Caco-2 (cell line): Measurements from ENCODE around the gene STPG1. TPM values are rescaled to one million over a fixed set of nuclear protein-coding genes. Genes with fewer than 3 reads are reported as not detected.

Experiments
- BruUV-seq: library from RNA; stranded (reverse); fragments of 400-500 nt; replicated peaks from 2 replicates; lab custom pipeline; 2021; lab: Mats Ljungman, UMichigan
- CTCF ChIA-PET: fragments of 300-600 bp; sonication (Branson Sonifier 250); formaldehyde crosslinking; loops from one replicate; lab custom pipeline; 2022; ENCODE audit warnings: antibody characterized with exemption; lab: Charles Lee
- POLR2A ChIA-PET: fragments of 300-600 bp; sonication (Branson Sonifier 250); formaldehyde crosslinking; loops from one replicate; lab custom pipeline; 2022; ENCODE audit warnings: antibody characterized with exemption; lab: Charles Lee
- DNase-seq, 2 experiments: peaks; one replicate each; pipeline versions ENCODE4 v3.0.0 to v3.0.0-alpha.2; 2020 to 2022
- H3K27me3 ChIP-seq: replicated peaks from 2 replicates; pipeline ENCODE4 v1.6.0; 2011; ENCODE audit warnings: low read length; ENCODE audit not compliant: control insufficient read depth, insufficient read depth
- H3K36me3 ChIP-seq: 2 replicates; pipeline ENCODE4 v1.5.1; 2011; ENCODE audit warnings: low read length; ENCODE audit not compliant: control insufficient read depth, insufficient read depth
- H3K4me1 ChIP-seq: fragments of 250-450 bp; sonication (Bioruptor Pico); 2 replicates; pipeline ENCODE4 v1.5.1; 2020; ENCODE audit warnings: mild to moderate bottlenecking
- H3K4me3 ChIP-seq: 2 replicates; pipeline ENCODE4 v1.5.1; 2011; ENCODE audit warnings: low read depth, mild to moderate bottlenecking, control low read depth, low read length
- H3K9me3 ChIP-seq: fragments of 250-450 bp; sonication (Bioruptor Pico); 2 replicates; pipeline ENCODE4 v1.5.1; 2020; ENCODE audit warnings: mild to moderate bottlenecking, moderate library complexity
- H3K27ac Mint-ChIP-seq: one replicate; pipeline ENCODE4 v1.8.0; 2022; ENCODE audit warnings: mixed read lengths; ENCODE audit not compliant: unreplicated experiment
- H3K27me3 Mint-ChIP-seq: one replicate; pipeline ENCODE4 v1.8.0; 2022; ENCODE audit warnings: mixed read lengths; ENCODE audit not compliant: insufficient read depth, unreplicated experiment
- H3K36me3 Mint-ChIP-seq: one replicate; pipeline ENCODE4 v1.8.0; 2022; ENCODE audit warnings: mild to moderate bottlenecking, mixed read lengths; ENCODE audit not compliant: insufficient read depth, unreplicated experiment
- H3K4me1 Mint-ChIP-seq: one replicate; pipeline ENCODE4 v1.8.0; 2022; ENCODE audit warnings: low read depth, mixed read lengths; ENCODE audit not compliant: unreplicated experiment
- H3K4me3 Mint-ChIP-seq: one replicate; pipeline ENCODE4 v1.8.0; 2022; ENCODE audit warnings: mild to moderate bottlenecking, moderate library complexity, mixed read lengths; ENCODE audit not compliant: unreplicated experiment
- H3K9me3 Mint-ChIP-seq: one replicate; pipeline ENCODE4 v1.8.0; 2022; ENCODE audit warnings: mixed read lengths; ENCODE audit not compliant: unreplicated experiment
- intact Hi-C: fragments of 100-400 bp; cut with micrococcal nuclease; formaldehyde crosslinking; loops from one replicate; pipeline ENCODE4 v1.10.0; 2022; ENCODE audit not compliant: unreplicated experiment
- total RNA-seq: library from RNA; stranded (reverse); gene quantifications from 2 replicates; pipeline ENCODE4 v1.2.3, GENCODE V29; 2022
- TF ChIP-seq, protein P1 (sequence below), 2 experiments: fragments of 200-600 bp in 1 of 2; IDR thresholded peaks; 1 replicate in 1 of 2; 2 replicates in 1 of 2; pipeline versions ENCODE4 v1.5.1 to v1.8.0; 2011 to 2022; ENCODE audit warnings: antibody characterized with exemption in 1 of 2, control low read depth in 1 of 2, inconsistent platforms in 1 of 2, low read depth in 1 of 2, low read length in 1 of 2, mild to moderate bottlenecking in 1 of 2, moderate library complexity in 1 of 2; ENCODE audit not compliant: insufficient read depth in 1 of 2, severe bottlenecking in 1 of 2, unreplicated experiment in 1 of 2

STPG1 gene
- total RNA-seq, 1 experiment from 2014 or later: 8.6 TPM

DNA sequence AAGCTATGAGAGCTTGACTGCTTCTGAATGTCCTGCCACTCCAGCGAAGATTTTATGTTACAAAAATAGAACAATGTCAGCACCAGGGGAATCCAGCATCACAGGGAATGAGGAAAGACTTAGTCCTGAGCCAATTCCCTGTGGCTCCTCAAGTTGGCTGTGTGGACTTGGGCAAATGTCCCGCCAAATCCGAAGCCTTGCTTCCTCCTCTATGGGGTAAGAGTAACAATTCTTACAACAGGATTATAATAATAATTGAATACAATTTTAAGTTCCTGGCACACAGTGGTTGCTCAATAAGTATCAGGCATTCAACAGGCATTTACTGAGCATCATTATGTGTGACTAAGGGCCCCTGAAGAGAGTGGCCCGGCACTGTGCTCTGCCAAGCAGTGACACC is 44.4 kb downstream of the STPG1 start:
- DNase-seq: no peak
- no peaks in the 10 kb centered on the region for H3K4me1 Mint-ChIP-seq
- ChIA-PET POLR2A (no interaction called here), CTCF (no interaction called here)
- H3K27ac Mint-ChIP-seq: no peak overlapping the region
- no peak overlapping the region for H3K4me3 Mint-ChIP-seq
- H3K27me3 ChIP-seq: no peaks in the 10 kb centered on the region
- H3K9me3 Mint-ChIP-seq: no peaks in the 10 kb centered on the region
- intact Hi-C loops: no loop called here
- H3K9me3 ChIP-seq: no peaks in the 10 kb centered on the region
- H3K36me3 ChIP-seq: no peaks in the 10 kb centered on the region
- TF ChIP-seq, protein P1, sequence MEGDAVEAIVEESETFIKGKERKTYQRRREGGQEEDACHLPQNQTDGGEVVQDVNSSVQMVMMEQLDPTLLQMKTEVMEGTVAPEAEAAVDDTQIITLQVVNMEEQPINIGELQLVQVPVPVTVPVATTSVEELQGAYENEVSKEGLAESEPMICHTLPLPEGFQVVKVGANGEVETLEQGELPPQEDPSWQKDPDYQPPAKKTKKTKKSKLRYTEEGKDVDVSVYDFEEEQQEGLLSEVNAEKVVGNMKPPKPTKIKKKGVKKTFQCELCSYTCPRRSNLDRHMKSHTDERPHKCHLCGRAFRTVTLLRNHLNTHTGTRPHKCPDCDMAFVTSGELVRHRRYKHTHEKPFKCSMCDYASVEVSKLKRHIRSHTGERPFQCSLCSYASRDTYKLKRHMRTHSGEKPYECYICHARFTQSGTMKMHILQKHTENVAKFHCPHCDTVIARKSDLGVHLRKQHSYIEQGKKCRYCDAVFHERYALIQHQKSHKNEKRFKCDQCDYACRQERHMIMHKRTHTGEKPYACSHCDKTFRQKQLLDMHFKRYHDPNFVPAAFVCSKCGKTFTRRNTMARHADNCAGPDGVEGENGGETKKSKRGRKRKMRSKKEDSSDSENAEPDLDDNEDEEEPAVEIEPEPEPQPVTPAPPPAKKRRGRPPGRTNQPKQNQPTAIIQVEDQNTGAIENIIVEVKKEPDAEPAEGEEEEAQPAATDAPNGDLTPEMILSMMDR (IDR thresholded peaks at IDR 0.05; ENCODE audit: insufficient read depth in 1 of 2, low read depth in 1 of 2, low read length in 1 of 2, severe bottlenecking in 1 of 2, unreplicated experiment in 1 of 2): no peak
- H3K4me3 ChIP-seq: no peak overlapping the region
- BruUV-seq: no TSS peak
- peaks cover 4% of the 10 kb centered on the region; the same call in 1 of the 2 replicates for H3K4me1 ChIP-seq
- no peaks in the 10 kb centered on the region for H3K27me3 Mint-ChIP-seq
- H3K36me3 Mint-ChIP-seq: no peaks in the 10 kb centered on the region

DNA sequence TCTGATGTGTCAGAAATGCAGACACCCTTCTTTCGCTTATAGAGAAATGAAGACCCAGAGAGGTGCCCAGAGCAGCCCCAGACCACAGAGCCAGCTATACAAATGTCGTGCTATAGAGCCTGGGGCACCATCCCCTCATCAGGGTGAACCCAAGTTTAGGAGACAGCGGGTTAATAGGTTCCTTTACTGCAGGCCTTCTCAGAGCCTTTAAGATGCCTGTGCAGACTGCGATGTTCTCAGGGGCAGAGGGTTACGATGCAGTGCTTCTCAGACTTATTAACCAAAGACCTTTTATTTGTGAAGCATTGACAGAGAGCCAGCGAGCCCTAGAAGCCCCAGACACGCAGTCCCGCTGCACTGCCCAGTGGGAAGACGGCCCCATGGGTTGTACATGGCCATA is 46.9 kb downstream of the STPG1 start:
- CTCF ChIA-PET: no interaction called here
- Mint-ChIP-seq H3K4me1 (no peaks in the 10 kb centered on the region), H3K36me3 (no peaks in the 10 kb centered on the region), H3K27me3 (no peaks in the 10 kb centered on the region), H3K4me3 (no peak overlapping the region), H3K9me3 (no peaks in the 10 kb centered on the region), H3K27ac (no peak overlapping the region)
- H3K4me1 ChIP-seq: no peaks in the 10 kb centered on the region
- no TSS peak for BruUV-seq
- H3K27me3 ChIP-seq: no peaks in the 10 kb centered on the region
- no peak for DNase-seq
- no peaks in the 10 kb centered on the region; the same call in 1 of the 2 replicates for H3K36me3 ChIP-seq
- H3K4me3 ChIP-seq: no peak overlapping the region
- TF ChIP-seq, protein P1 (IDR thresholded peaks at IDR 0.05; ENCODE audit: insufficient read depth in 1 of 2, low read depth in 1 of 2, low read length in 1 of 2, severe bottlenecking in 1 of 2, unreplicated experiment in 1 of 2): no peak
- POLR2A ChIA-PET: no interaction called here
- H3K9me3 ChIP-seq: no peaks in the 10 kb centered on the region
- intact Hi-C loops: no loop called here

DNA sequence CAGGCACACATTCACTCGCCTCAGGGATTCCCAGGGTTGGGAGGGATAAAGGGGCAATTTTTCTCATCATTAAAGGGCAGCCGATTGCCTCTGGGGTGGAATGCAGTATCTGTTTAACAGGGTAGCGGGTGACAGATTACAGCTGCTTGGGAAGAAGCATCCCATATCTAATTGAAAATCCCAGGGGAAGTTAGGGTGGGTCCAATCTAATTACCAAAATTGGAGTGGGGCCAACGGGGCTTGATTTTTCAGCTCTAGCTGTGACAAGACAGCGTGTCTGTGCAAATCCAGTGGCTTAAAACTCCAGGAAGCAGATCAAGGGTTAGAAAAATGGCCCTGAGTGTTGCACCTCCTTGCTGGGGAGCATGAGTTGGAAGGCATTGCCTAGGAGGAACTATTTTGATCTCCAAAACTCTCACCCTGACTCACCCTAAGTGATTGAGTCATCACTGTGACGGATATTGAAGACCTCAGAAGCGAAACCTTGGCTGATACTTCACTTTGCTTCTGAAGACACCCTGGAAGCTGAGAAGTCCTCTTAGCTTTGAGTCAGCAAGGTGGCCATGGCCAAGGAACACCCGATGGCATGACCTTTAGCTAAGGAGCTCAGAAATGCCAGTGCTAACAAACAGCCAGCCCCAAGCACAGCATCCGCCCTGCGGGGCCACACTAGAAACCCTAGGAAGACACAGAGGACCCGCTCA is 48.5 kb downstream of the STPG1 start:
- Histone ChIP-seq H3K9me3 (no peaks in the 10 kb centered on the region), H3K36me3 (no peaks in the 10 kb centered on the region; the same call in 1 of the 2 replicates), H3K27me3 (no peaks in the 10 kb centered on the region), H3K4me1 (no peaks in the 10 kb centered on the region), H3K4me3 (no peak overlapping the region)
- H3K27me3 Mint-ChIP-seq: no peaks in the 10 kb centered on the region
- TF ChIP-seq, protein P1 (IDR thresholded peaks at IDR 0.05; ENCODE audit: insufficient read depth in 1 of 2, low read depth in 1 of 2, low read length in 1 of 2, severe bottlenecking in 1 of 2, unreplicated experiment in 1 of 2): no peak
- BruUV-seq: no TSS peak
- intact Hi-C loops: no loop called here
- H3K4me3 Mint-ChIP-seq: no peak overlapping the region
- H3K36me3 Mint-ChIP-seq: no peaks in the 10 kb centered on the region
- H3K9me3 Mint-ChIP-seq: no peaks in the 10 kb centered on the region
- POLR2A ChIA-PET: no interaction called here
- no peak overlapping the region for H3K27ac Mint-ChIP-seq
- CTCF ChIA-PET: no interaction called here
- DNase-seq: no peak
- H3K4me1 Mint-ChIP-seq: no peaks in the 10 kb centered on the region
